Measurements from ENCODE around the gene ESR1.

GRCh38 chr6:151911401-151911800, 103.9 kb downstream of the ESR1 start:
- TF ChIP-seq YY1 (IDR thresholded peaks at IDR 0.05; ENCODE audit: insufficient read depth, insufficient read length) = no peak
- TF ChIP-seq ZNF274 (IDR thresholded peaks at IDR 0.05; ENCODE audit: low read depth, low read length) = no peak
- TF ChIP-seq SUZ12 (IDR thresholded peaks at IDR 0.05; ENCODE audit: extremely low read depth, insufficient read depth, insufficient read length) = no peak
